ENCODE results near the gene C1orf174.

DNA sequence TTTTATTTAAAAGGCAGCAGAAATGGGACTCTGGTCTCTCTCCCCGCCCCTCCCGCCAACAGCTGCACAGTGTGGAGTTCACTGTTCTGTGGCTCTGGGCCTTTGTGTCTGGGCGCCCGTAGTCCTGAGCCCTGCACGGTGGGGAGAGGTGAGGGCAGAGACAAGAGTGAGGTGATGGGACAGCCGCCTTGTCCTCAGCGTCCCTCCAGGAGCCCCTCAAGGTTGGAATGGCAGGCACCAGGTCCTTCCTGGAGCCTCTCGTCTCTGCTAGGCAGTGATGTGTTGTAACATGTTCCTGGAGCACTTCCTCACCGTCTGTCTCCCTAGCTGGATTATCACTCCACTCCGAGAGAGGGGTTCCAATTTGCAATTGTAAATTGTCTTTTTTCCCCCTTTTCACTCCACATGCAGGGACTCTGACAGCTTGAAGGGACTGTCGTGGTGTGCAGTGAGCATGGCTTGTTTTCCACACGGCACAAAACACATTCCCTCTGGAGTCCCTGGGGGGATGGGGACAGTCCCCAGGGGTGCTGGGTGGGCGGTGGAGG lies 44.6 kb upstream of the C1orf174 start:
- TF ChIP-seq, protein P1, sequence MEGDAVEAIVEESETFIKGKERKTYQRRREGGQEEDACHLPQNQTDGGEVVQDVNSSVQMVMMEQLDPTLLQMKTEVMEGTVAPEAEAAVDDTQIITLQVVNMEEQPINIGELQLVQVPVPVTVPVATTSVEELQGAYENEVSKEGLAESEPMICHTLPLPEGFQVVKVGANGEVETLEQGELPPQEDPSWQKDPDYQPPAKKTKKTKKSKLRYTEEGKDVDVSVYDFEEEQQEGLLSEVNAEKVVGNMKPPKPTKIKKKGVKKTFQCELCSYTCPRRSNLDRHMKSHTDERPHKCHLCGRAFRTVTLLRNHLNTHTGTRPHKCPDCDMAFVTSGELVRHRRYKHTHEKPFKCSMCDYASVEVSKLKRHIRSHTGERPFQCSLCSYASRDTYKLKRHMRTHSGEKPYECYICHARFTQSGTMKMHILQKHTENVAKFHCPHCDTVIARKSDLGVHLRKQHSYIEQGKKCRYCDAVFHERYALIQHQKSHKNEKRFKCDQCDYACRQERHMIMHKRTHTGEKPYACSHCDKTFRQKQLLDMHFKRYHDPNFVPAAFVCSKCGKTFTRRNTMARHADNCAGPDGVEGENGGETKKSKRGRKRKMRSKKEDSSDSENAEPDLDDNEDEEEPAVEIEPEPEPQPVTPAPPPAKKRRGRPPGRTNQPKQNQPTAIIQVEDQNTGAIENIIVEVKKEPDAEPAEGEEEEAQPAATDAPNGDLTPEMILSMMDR (IDR thresholded peaks at IDR 0.05), result no peak
- no peak for TF ChIP-seq EZH2phosphoT487 (IDR thresholded peaks at IDR 0.05)
